ENCODE data around the gene PIWIL4.
A peak's percentile ranks its signal among the peaks of the same experiment; 100 is the strongest.
"Not testable (repeated sequence)": the region's sequence is repeated elsewhere in the genome, so short reads cannot be mapped to it uniquely, and the experiment has no call there.

Gene PIWIL4

DNA sequence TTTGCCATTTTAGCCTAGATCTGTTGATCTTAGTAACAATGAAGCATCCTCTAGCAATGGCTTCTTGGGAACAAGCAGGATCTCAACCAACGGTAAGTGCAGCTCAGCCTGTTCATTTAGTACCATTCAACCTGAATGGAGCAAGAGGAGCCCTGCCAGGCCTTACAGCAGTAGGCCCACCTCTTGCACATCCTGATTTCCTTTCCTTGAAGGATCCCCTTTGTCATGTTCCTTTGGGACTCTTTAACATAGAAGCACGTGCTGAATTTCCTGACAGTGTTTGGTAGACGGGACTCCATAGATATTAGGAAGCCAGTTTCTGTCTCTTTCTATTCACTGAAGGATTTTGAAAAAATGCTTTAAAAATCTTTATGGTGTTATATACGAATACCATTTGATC, 1.5 kb downstream of the PIWIL4 start:
- H3K4me3 ChIP-seq (replicated peaks; ENCODE audit: low read depth, low read length): no peak overlapping the region
- DNase-seq (ENCODE audit: low read depth): no peak
- TF ChIP-seq, protein P1, sequence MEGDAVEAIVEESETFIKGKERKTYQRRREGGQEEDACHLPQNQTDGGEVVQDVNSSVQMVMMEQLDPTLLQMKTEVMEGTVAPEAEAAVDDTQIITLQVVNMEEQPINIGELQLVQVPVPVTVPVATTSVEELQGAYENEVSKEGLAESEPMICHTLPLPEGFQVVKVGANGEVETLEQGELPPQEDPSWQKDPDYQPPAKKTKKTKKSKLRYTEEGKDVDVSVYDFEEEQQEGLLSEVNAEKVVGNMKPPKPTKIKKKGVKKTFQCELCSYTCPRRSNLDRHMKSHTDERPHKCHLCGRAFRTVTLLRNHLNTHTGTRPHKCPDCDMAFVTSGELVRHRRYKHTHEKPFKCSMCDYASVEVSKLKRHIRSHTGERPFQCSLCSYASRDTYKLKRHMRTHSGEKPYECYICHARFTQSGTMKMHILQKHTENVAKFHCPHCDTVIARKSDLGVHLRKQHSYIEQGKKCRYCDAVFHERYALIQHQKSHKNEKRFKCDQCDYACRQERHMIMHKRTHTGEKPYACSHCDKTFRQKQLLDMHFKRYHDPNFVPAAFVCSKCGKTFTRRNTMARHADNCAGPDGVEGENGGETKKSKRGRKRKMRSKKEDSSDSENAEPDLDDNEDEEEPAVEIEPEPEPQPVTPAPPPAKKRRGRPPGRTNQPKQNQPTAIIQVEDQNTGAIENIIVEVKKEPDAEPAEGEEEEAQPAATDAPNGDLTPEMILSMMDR (IDR thresholded peaks at IDR 0.05; ENCODE audit: low read length, missing control alignments): no peak

DNA sequence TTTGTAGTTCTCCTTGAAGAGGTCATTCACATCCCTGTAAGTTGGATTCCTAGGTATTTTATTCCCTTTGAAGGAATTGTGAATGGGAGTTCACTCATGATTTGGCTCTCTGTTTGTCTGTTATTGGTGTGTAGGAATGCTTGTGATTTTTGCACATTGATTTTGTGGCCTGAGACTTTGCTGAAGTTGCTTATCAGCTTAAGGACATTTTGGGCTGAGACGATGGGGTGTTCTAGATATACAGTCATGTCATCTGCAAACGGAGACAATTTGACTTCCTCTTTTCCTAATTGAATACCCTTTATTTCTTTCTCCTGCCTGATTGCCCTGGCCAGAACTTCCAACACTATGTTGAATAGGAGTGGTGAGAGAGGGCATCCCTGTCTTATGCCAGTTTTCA, 5.8 kb downstream of the PIWIL4 start:
- not testable (repeated sequence) for DNase-seq (ENCODE audit: low read depth); H3K4me3 ChIP-seq (replicated peaks; ENCODE audit: low read depth, low read length)

DNA sequence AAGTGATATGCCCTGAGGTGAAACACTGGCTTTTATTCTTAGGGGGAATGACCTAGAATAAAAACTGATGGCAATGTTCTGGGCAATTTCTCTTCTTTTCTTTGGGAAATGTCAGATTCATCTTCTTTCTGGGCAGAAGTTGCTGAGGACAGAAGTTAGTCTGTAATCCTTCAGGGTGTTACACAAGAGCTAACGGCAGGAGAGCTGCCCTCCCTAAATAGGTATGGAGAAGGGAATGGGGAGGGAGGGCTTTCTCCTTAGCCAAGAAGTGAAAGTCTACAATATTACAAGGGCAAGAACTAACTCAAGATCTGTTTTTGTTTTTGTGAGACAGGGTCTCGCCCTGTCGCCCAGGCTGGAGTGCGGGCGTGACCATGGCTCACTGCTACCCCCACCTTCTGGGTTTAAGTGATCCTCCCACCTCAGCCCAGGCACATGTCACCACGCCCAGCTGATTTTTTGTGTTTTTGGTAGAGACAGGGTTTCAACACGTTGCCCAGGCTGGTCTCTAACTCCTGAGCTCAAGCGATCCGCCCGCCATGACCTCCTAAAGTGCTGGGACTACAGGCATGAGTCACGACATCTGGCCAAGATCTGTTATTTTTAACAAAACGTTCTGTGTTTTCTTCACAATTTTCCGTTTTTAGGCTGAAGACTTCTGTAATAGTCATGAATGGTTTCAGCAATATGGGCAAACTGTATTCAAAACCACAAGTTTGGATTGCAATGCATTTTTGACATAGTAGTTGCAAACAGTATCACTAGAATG, 7.2 kb downstream of the PIWIL4 start:
- TF ChIP-seq, protein P1 (IDR thresholded peaks at IDR 0.05; ENCODE audit: low read length, missing control alignments): no peak
- peak; percentile 60 for DNase-seq (ENCODE audit: low read depth)
- H3K4me3 ChIP-seq (replicated peaks; ENCODE audit: low read depth, low read length): no peak overlapping the region

DNA sequence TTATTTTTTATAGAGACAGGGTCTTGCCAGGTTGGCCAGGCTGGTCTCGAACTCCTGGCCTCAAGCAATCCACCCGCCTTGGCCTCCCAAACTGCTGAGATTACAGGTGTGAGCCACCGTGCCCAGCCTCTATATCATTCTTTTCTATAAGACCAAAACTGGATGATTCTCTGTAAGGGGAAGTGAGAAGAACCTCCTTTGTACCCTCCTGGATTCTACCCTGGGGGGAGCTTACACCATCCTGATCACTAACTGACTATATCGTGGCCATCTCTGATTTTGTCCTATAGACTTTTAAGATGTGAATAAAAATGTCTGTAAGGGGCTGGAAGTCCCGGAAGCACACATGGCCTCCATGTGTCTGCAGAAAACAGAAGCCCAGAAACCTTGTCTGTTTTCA, 9.1 kb downstream of the PIWIL4 start:
- no peak overlapping the region for H3K4me3 ChIP-seq (replicated peaks; ENCODE audit: low read depth, low read length)
- TF ChIP-seq, protein P1 (IDR thresholded peaks at IDR 0.05; ENCODE audit: low read length, missing control alignments): no peak
- no peak for DNase-seq (ENCODE audit: low read depth)

DNA sequence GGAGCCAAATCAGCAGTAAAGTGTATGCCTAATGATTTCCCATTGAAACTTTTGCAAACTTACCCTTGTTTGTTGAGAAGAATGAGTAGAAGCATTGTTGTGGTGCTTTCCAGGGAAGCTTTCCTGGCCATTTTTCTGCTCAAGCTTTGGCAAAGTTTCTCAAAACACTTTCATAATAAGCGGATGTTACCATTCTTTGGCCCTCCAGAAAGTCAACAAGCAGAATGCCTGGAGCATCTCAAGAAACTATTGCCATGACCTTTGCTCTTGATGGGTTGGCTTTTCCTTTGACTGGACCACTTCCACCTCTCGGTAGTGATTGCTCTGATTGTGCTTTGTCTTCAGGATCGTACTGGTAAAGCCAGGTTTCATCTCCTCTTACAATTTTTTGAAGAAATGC, 10.7 kb downstream of the PIWIL4 start:
- TF ChIP-seq, protein P1 (IDR thresholded peaks at IDR 0.05; ENCODE audit: low read length, missing control alignments): no peak
- no peak for DNase-seq (ENCODE audit: low read depth)
- no peak overlapping the region for H3K4me3 ChIP-seq (replicated peaks; ENCODE audit: low read depth, low read length)

DNA sequence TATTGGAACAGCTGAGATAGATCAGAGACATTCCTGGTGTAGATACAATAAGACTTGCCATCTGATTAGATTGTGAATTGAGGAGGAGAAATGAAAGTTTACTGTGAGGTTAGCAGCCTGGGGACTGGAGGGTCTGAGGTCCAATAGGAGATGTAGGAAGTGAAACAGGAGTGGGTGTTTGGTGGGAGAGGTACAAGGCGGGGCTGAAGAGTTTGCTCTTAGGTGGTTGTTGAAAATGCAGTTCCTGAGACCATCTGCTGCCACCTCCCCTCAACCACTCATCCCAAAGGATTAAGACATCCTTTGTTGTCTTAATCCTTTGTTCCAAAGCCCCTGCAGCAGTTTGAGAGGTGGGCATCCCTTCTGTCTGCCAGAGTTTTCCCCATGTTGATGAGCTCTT, 14.8 kb downstream of the PIWIL4 start:
- TF ChIP-seq, protein P1 (IDR thresholded peaks at IDR 0.05; ENCODE audit: low read length, missing control alignments): no peak
- H3K4me3 ChIP-seq (replicated peaks; ENCODE audit: low read depth, low read length): no peak overlapping the region

DNA sequence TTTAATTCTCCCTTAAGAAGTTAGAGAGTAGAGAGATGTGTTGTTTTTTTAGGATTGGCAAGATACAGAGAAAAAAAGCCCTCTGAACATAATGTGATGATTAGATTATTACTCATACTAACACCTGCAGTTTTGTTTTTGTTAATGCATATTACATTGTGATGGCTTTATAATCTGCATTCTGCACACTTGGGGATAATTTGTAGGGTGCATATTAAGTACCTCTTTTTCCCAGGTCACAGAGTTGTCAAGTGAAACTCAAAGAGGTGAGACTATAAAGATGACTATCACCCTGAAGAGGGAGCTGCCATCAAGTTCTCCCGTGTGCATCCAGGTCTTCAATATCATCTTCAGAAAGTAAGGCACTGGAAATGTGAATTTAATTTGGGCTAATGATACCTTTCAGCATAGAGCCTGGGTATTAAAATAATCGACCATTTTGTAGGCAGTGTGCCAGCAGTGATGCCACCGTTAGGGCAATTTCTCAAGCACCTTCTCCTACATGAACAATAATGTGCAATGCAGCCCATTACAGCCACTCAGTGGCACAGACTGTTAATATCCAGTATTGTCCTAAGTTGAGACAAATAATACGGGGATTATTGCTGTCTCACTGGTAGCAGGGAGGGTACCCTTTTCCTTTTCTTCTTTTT, 16.2 kb downstream of the PIWIL4 start:
- TF ChIP-seq, protein P1 (IDR thresholded peaks at IDR 0.05; ENCODE audit: low read length, missing control alignments): no peak

More for the DNA sequence above, 14.8 kb downstream of the PIWIL4 start:
- no peak for DNase-seq (ENCODE audit: low read depth)

More for the DNA sequence above, 16.2 kb downstream of the PIWIL4 start:
- no peak overlapping the region for H3K4me3 ChIP-seq (replicated peaks; ENCODE audit: low read depth, low read length)
- DNase-seq (ENCODE audit: low read depth): no peak

Data from fibroblast of pulmonary artery (primary cell).